CD1c-positive myeloid dendritic cell (primary cell): ENCODE measurements around the gene IL20RA.

ENCODE experiments used
- DNase-seq: peaks from one replicate; pipeline ENCODE4 v3.0.0-alpha.2; 2016; ENCODE audit errors: extremely low spot score

Gene IL20RA

GRCh38 chr6:137008204-137008603 is 36.6 kb downstream of the IL20RA start:
- no peak for DNase-seq

- DNase-seq, result no peak
Measured at GRCh38 chr6:137006056-137006455, 38.7 kb downstream of the IL20RA start.

- DNase-seq, result no peak
Measured at GRCh38 chr6:137005073-137005472, 39.7 kb downstream of the IL20RA start.

GRCh38 chr6:137002505-137002904 is 42.3 kb downstream of the IL20RA start:
- no peak for DNase-seq

GRCh38 chr6:137001977-137002302 is 42.8 kb downstream of the IL20RA start:
- no peak for DNase-seq

- DNase-seq, result no peak
Measured at GRCh38 chr6:137001299-137001976, 43.3 kb downstream of the IL20RA start.

GRCh38 chr6:137000825-137001224 is 43.9 kb downstream of the IL20RA start:
- no peak for DNase-seq

GRCh38 chr6:136995521-136995920 is 49.2 kb downstream of the IL20RA start:
- no peak for DNase-seq

- no peak for DNase-seq
Measured at GRCh38 chr6:136994782-136995181, 50.0 kb downstream of the IL20RA start.

GRCh38 chr6:136992113-136992512 is 52.7 kb downstream of the IL20RA start:
- DNase-seq, result no peak

GRCh38 chr6:136991646-136992045 is 53.1 kb downstream of the IL20RA start:
- no peak for DNase-seq

GRCh38 chr6:136990754-136991153 is 54.0 kb downstream of the IL20RA start:
- DNase-seq, result no peak

GRCh38 chr6:136990242-136990578 is 54.6 kb downstream of the IL20RA start:
- no peak for DNase-seq

- DNase-seq, result no peak
Measured at GRCh38 chr6:136989571-136990241, 55.1 kb downstream of the IL20RA start.

- no peak for DNase-seq
Measured at GRCh38 chr6:136987526-136987925, 57.2 kb downstream of the IL20RA start.

GRCh38 chr6:136985502-136985901 is 59.3 kb downstream of the IL20RA start:
- no peak for DNase-seq

- DNase-seq, result no peak
Measured at GRCh38 chr6:136984578-136984977, 60.2 kb downstream of the IL20RA start.

GRCh38 chr6:136983687-136984086 is 61.1 kb downstream of the IL20RA start:
- DNase-seq, result no peak

GRCh38 chr6:136982928-136983327 is 61.8 kb downstream of the IL20RA start:
- DNase-seq, result no peak

- DNase-seq, result no peak
Measured at GRCh38 chr6:136980070-136980469, 64.7 kb downstream of the IL20RA start.

- no peak for DNase-seq
Measured at GRCh38 chr6:136979206-136979605, 65.6 kb downstream of the IL20RA start.

GRCh38 chr6:136977075-136977474 is 67.7 kb downstream of the IL20RA start:
- no peak for DNase-seq

GRCh38 chr6:136975089-136975715 is 69.6 kb downstream of the IL20RA start:
- DNase-seq, result no peak
